ENCODE results near the gene DLG5. TPM values are rescaled to one million over a fixed set of nuclear protein-coding genes. Genes with fewer than 3 reads are reported as not detected.

Gene DLG5
- total RNA-seq, 1 donor from 2014 or later: 60.5 TPM

DNA sequence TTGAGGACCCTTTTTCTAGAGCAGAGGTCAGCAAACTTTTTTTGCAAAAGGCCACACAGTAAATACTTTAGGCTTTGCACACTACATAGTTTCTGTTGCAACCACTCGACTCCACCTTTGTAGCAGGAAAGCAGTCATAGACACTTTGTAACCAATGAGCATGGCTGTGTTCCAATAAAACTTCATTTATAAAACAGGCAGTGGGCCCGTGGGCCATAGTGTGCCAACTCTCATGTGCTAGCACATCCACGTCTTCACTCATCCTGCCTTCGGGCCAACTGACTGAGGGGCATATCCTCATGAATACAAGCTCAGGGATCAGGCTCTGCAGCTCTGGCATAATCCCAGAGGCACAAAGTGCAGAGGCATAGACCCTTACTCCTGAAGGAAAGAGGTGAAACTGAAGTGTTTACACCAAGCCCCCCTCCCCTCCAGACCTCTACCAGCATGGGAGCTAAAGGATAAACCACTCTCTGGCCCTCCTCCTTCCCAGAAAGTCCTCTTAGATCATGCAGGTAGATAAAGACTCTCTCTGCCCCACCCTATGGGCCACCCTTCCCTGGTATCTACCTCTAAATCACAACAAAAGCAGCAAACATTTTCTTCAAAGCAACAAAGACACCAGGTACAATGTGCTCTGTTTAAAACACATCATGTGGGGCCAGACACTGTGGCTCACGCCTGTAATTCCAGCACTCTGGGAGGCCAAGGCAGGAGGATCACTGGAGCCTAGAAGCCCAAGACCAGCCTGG lies 71.0 kb downstream of the DLG5 start:
- Mint-ChIP-seq H3K27me3 (ENCODE audit: low read depth) (no peaks in the 10 kb centered on the region), H3K27ac (ENCODE audit: unreplicated experiment) (no peak overlapping the region)
- TF ChIP-seq CTCF (IDR thresholded peaks at IDR 0.05): no peak

DNA sequence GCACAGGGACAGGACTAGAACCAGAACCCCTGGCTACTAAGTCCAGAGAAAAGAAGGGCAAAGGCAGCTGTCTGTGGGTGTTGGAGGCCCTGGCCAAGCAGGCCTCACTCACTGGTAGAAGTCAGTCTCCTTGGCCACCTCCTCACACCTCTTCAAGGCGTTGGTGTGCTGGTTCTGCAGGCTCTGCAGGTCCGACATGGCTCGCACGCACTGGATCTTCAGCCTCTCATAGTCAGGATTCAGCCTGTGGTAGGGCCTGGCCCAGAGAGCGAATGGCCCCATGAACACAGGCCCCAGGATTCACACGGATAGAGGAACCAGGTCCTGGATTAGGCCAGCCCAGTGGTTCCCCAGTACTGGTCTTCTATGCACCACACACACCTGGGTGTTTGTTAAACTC lies 72.4 kb downstream of the DLG5 start:
- H3K36me3 Mint-ChIP-seq (ENCODE audit: low read depth): peaks cover 11% of the 10 kb centered on the region
- H3K27ac Mint-ChIP-seq (ENCODE audit: unreplicated experiment): no peak overlapping the region
- H3K9me3 Mint-ChIP-seq (ENCODE audit: low read depth): no peaks in the 10 kb centered on the region
- no peaks in the 10 kb centered on the region for H3K27me3 Mint-ChIP-seq (ENCODE audit: low read depth)
- H3K4me1 Mint-ChIP-seq (ENCODE audit: low read depth): no peaks in the 10 kb centered on the region
- TF ChIP-seq CTCF (IDR thresholded peaks at IDR 0.05): no peak
- no peak for DNase-seq (ENCODE audit: low spot score)
- H3K4me3 Mint-ChIP-seq (ENCODE audit: unreplicated experiment): no peak overlapping the region

More for the DNA sequence above, 71.0 kb downstream of the DLG5 start:
- no peaks in the 10 kb centered on the region for H3K9me3 Mint-ChIP-seq (ENCODE audit: low read depth)
- DNase-seq (ENCODE audit: low spot score): no peak
- no peaks in the 10 kb centered on the region for H3K4me1 Mint-ChIP-seq (ENCODE audit: low read depth)
- no peak overlapping the region for H3K4me3 Mint-ChIP-seq (ENCODE audit: unreplicated experiment)
- H3K36me3 Mint-ChIP-seq (ENCODE audit: low read depth): peaks cover 11% of the 10 kb centered on the region

- Mint-ChIP-seq H3K4me1 (ENCODE audit: low read depth) (no peaks in the 10 kb centered on the region), H3K9me3 (ENCODE audit: low read depth) (no peaks in the 10 kb centered on the region), H3K27ac (ENCODE audit: unreplicated experiment) (peak overlapping the region; percentile 19)
These were observed 73.3 kb downstream of the DLG5 start for GRCh38 chr10:77853256-77853655.

DNA sequence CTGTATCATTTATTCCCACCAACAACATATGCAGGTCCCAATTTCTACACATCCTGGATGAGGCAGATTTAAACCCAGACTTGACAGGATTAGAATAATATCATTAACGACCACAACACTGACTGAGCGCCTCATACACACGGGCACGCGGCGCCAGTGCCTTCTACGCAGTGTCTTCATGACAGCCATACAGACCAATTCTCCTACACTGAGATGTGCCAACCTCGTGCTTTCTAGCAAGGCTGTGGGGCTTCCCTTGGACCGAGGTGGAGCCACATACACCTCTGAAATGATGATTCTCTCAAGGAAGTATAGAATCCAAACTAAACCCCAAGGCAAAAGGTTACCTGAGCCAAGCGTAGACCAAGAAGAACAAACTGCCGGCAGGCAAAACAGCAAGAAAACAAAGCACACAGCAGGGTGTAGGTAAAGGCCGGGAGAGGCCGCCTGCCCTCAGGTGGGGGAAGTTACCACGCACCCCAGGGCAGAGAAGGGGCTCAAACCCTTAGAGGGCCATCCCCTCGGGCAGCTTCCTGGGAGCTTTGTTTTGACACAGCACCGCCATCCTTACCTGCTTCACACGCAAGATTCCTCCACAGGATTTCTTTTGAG lies 75.8 kb downstream of the DLG5 start:
- no peak for DNase-seq (ENCODE audit: low spot score)
- Mint-ChIP-seq H3K4me1 (ENCODE audit: low read depth) (peaks cover 11% of the 10 kb centered on the region), H3K9me3 (ENCODE audit: low read depth) (no peaks in the 10 kb centered on the region), H3K4me3 (ENCODE audit: unreplicated experiment) (no peak overlapping the region), H3K27ac (ENCODE audit: unreplicated experiment) (no peak overlapping the region), H3K36me3 (ENCODE audit: low read depth) (peaks cover 11% of the 10 kb centered on the region), H3K27me3 (ENCODE audit: low read depth) (no peaks in the 10 kb centered on the region)
- TF ChIP-seq CTCF (IDR thresholded peaks at IDR 0.05): no peak

More at GRCh38 chr10:77853256-77853655, 73.3 kb downstream of the DLG5 start:
- no peak for TF ChIP-seq CTCF (IDR thresholded peaks at IDR 0.05)
- Mint-ChIP-seq H3K36me3 (ENCODE audit: low read depth) (peaks cover 11% of the 10 kb centered on the region), H3K4me3 (ENCODE audit: unreplicated experiment) (no peak overlapping the region), H3K27me3 (ENCODE audit: low read depth) (no peaks in the 10 kb centered on the region)
- DNase-seq (ENCODE audit: low spot score): peak; percentile 75

DNA sequence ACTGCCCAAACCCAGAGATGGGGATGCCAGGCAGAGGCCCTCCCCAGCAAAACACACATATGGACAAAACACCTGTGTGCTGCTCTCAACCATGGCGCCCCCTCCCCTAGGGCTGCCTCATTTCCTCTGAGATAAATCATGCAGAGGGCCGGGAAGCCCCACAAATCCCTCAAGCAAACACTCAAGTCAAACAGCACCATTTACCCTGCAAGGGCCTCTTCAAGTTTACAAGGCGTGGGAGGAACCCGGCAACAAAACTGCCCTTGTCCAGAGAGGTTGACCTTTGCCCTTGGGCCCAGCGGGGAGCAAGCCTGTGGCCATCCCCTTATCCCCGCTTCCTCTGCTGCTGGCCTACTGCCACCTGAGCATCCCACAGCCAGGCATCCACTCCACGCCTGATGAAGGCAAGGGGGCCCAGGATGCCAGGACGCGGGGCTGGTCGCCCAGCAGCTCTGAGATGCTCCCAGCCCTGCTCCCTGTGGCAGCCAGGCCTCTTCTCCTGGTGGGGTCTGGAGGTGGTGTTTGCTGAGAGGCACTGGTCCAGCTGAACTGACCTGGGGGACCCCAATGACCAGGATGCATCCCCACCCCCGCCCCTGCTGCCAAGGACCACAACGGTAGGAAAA lies 77.4 kb downstream of the DLG5 start:
- peaks cover 11% of the 10 kb centered on the region for H3K36me3 Mint-ChIP-seq (ENCODE audit: low read depth)
- H3K4me3 Mint-ChIP-seq (ENCODE audit: unreplicated experiment): no peak overlapping the region
- H3K9me3 Mint-ChIP-seq (ENCODE audit: low read depth): no peaks in the 10 kb centered on the region
- TF ChIP-seq CTCF (IDR thresholded peaks at IDR 0.05): no peak
- no peaks in the 10 kb centered on the region for H3K27me3 Mint-ChIP-seq (ENCODE audit: low read depth)
- peaks cover 27% of the 10 kb centered on the region for H3K4me1 Mint-ChIP-seq (ENCODE audit: low read depth)
- no peak overlapping the region for H3K27ac Mint-ChIP-seq (ENCODE audit: unreplicated experiment)
- no peak for DNase-seq (ENCODE audit: low spot score)
